ENCODE measurements around the gene BEX3. TPM values are rescaled to one million over a fixed set of nuclear protein-coding genes. Genes with fewer than 3 reads are reported as not detected.

Gene BEX3
- total RNA-seq, 4 donors from 2014 or later = 17.1 to 53.4 (median 39.4) TPM

DNA sequence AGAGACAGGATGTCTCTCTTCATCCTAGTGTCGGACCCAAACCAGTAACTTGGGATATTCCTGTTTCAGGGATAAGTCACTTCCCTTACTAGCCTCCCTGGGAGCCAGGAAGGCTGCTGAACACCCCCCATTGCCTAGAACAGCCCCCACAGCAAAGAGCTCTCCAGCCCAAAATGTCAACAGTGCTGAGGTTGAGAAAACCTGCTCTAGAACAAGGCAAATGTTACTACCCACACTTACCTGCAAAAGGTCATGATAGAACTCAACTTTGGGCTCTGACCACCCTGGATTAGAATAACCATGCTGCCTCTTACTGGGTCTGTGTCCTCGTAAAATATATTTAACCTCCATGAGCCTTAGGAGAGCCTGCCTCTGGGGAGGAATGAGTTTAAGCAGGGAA, 20.3 kb downstream of the BEX3 start:
- intact Hi-C loops (cut with DNase I; ENCODE audit: low total_unique reads) = no loop called here
- Histone ChIP-seq H3K27me3 (no peaks in the 10 kb centered on the region), H3K27ac (no peak overlapping the region), H3K9me3 (no peaks in the 10 kb centered on the region), H3K4me3 (no peak overlapping the region), H3K4me1 (no peaks in the 10 kb centered on the region), H3K36me3 (no peaks in the 10 kb centered on the region)
- no peak for DNase-seq
- 51% methylated on average over 2 of the region's 2 CpGs; no CpG with 5 or more reads in 1 of the 2 donors for WGBS, 2 donors (ENCODE audit: low coverage in 1 of 2)
- in situ Hi-C loops (cut with MboI; ENCODE audit: low pct_ligation_motif_present in 1 of 4, low pct_unique_long_range_greater_than_20kb in 1 of 4, low sequenced_read_pairs in 3 of 4) = no loop called here
- TF ChIP-seq EP300 (IDR thresholded peaks at IDR 0.05; ENCODE audit: low read depth) (no peak), POLR2AphosphoS5 (IDR thresholded peaks at IDR 0.05) (no peak), POLR2A (IDR thresholded peaks at IDR 0.05) (no peak)
- TF ChIP-seq, protein P1, sequence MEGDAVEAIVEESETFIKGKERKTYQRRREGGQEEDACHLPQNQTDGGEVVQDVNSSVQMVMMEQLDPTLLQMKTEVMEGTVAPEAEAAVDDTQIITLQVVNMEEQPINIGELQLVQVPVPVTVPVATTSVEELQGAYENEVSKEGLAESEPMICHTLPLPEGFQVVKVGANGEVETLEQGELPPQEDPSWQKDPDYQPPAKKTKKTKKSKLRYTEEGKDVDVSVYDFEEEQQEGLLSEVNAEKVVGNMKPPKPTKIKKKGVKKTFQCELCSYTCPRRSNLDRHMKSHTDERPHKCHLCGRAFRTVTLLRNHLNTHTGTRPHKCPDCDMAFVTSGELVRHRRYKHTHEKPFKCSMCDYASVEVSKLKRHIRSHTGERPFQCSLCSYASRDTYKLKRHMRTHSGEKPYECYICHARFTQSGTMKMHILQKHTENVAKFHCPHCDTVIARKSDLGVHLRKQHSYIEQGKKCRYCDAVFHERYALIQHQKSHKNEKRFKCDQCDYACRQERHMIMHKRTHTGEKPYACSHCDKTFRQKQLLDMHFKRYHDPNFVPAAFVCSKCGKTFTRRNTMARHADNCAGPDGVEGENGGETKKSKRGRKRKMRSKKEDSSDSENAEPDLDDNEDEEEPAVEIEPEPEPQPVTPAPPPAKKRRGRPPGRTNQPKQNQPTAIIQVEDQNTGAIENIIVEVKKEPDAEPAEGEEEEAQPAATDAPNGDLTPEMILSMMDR (IDR thresholded peaks at IDR 0.05) = no peak

DNA sequence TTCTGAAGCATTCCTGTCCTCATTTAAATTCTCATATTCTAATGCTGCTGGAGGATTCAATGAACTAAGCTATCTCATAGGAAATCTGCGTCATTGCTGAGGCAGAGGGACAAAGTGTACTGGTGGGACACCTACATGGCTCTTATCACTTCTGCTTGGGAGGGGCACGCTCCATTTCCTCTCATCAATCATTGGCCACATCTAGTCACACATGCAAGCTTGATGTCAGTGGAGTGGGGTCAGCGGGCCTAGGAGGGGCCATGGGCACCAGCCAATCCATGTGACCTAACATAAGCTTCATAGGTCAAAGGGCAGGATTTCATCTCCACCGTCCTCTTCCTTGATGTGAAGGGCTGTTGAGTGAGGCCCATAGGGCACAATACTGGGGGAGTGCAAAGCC, 21.4 kb downstream of the BEX3 start:
- 80% methylated on average over 4 of the region's 4 CpGs; no CpG with 5 or more reads in 1 of the 2 donors for WGBS, 2 donors (ENCODE audit: low coverage in 1 of 2)
- Histone ChIP-seq H3K4me3 (no peak overlapping the region), H3K27ac (no peak overlapping the region), H3K4me1 (no peaks in the 10 kb centered on the region), H3K36me3 (no peaks in the 10 kb centered on the region), H3K27me3 (no peaks in the 10 kb centered on the region), H3K9me3 (no peaks in the 10 kb centered on the region)
- in situ Hi-C loops (cut with MboI; ENCODE audit: low pct_ligation_motif_present in 1 of 4, low pct_unique_long_range_greater_than_20kb in 1 of 4, low sequenced_read_pairs in 3 of 4) = no loop called here
- TF ChIP-seq EP300 (IDR thresholded peaks at IDR 0.05; ENCODE audit: low read depth) = no peak
- TF ChIP-seq POLR2AphosphoS5 (IDR thresholded peaks at IDR 0.05) = no peak
- TF ChIP-seq, protein P1 (IDR thresholded peaks at IDR 0.05) = no peak
- no peak for TF ChIP-seq POLR2A (IDR thresholded peaks at IDR 0.05)
- no peak for DNase-seq
- intact Hi-C loops (cut with DNase I; ENCODE audit: low total_unique reads) = no loop called here

DNA sequence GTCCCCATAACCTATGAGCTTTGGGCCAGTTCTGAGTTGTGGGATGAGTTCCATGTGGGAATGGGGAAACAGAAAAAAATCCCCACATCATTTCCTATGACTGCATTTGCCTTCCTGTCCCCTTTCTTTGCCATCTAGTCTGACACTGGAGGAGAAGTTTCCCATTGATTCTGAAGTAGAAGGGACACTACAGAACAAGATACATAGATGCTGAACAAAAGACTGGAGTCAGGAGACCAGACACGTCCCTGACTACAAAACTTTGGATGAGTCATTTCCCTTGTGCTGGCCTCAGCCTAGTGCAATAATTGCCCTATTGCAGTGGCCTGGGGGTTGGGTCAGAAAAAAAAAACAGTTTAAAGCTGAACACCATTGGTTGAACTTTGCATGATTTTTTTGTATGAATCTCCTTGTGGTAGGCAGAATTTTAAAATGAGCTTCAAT, 22.1 kb downstream of the BEX3 start:
- Histone ChIP-seq H3K4me3 (no peak overlapping the region), H3K9me3 (no peaks in the 10 kb centered on the region), H3K27me3 (no peaks in the 10 kb centered on the region), H3K36me3 (no peaks in the 10 kb centered on the region), H3K27ac (no peak overlapping the region), H3K4me1 (no peaks in the 10 kb centered on the region)
- 8% methylated on average over 1 of the region's 1 CpG; no CpG with 5 or more reads in 1 of the 2 donors for whole genome bisulfite sequencing, 2 donors (ENCODE audit: low coverage in 1 of 2)
- no peak for DNase-seq
- intact Hi-C loops (cut with DNase I; ENCODE audit: low total_unique reads) = no loop called here
- in situ Hi-C loops (cut with MboI; ENCODE audit: low pct_ligation_motif_present in 1 of 4, low pct_unique_long_range_greater_than_20kb in 1 of 4, low sequenced_read_pairs in 3 of 4) = no loop called here
- TF ChIP-seq EP300 (IDR thresholded peaks at IDR 0.05; ENCODE audit: low read depth) (no peak), POLR2A (IDR thresholded peaks at IDR 0.05) (no peak), POLR2AphosphoS5 (IDR thresholded peaks at IDR 0.05) (no peak)
- TF ChIP-seq, protein P1 (IDR thresholded peaks at IDR 0.05) = no peak

GRCh38 chrX:103399744-103400143, 23.4 kb downstream of the BEX3 start:
- Histone ChIP-seq H3K27ac (no peak overlapping the region), H3K36me3 (no peaks in the 10 kb centered on the region), H3K9me3 (no peaks in the 10 kb centered on the region), H3K27me3 (no peaks in the 10 kb centered on the region), H3K4me3 (no peak overlapping the region), H3K4me1 (no peaks in the 10 kb centered on the region)
- 13% methylated on average over 1 of the region's 1 CpG; no CpG with 5 or more reads in 1 of the 2 donors for WGBS, 2 donors (ENCODE audit: low coverage in 1 of 2)
- no peak for DNase-seq
- intact Hi-C loops (cut with DNase I; ENCODE audit: low total_unique reads) (no loop called here), in situ Hi-C loops (cut with MboI; ENCODE audit: low pct_ligation_motif_present in 1 of 4, low pct_unique_long_range_greater_than_20kb in 1 of 4, low sequenced_read_pairs in 3 of 4) (no loop called here)
- TF ChIP-seq EP300 (IDR thresholded peaks at IDR 0.05; ENCODE audit: low read depth) (no peak), POLR2AphosphoS5 (IDR thresholded peaks at IDR 0.05) (no peak), POLR2A (IDR thresholded peaks at IDR 0.05) (no peak)
- TF ChIP-seq, protein P1 (IDR thresholded peaks at IDR 0.05) = no peak
